Right lobe of liver (tissue), 4 donors: ENCODE data around the gene TEX35.

Source experiments
- CTCF ChIP-seq, 4 donors: fragments of 200-600 bp in 3 of 4; fragments of 450-650 bp in 1 of 4; IDR thresholded peaks; one replicate each; pipeline versions ENCODE4 v1.5.1 to v1.8.0; 2016 to 2022; ENCODE audit warnings: antibody characterized with exemption in 4 of 4, mild to moderate bottlenecking in 2 of 4
- POLR2A ChIP-seq: fragments of 450-650 bp; IDR thresholded peaks from one replicate; pipeline ENCODE4 v1.6.1; 2017; ENCODE audit warnings: antibody characterized with exemption, mild to moderate bottlenecking
- donor health status: DM: no; HTN: no; CAD: no.
- donor health status: DM: no; HTN: no; CAD: no.
- donor health status: DM: no; HTN: yes; CAD: no.

- TF ChIP-seq CTCF (IDR thresholded peaks at IDR 0.05) (no peak), POLR2A (no peak)
These were observed 28.1 kb upstream of the TEX35 start for GRCh38 chr1:178484698-178485225.
